Vagina (tissue), 2 donors: ENCODE results near the gene DNAAF3.

ENCODE experiments used
- CTCF ChIP-seq, 3 experiments: fragments of 450-650 bp in 2 of 3; fragments of 200-600 bp in 1 of 3; sonication (generic) in 1 of 3; IDR thresholded peaks; one replicate each; pipeline ENCODE4 v1.5.1; 2017 to 2019; ENCODE audit warnings: antibody characterized with exemption in 3 of 3, mild to moderate bottlenecking in 2 of 3, moderate library complexity in 2 of 3
- POLR2A ChIP-seq, 2 donors: fragments of 450-650 bp; IDR thresholded peaks; one replicate each; pipeline ENCODE4 v1.6.1; 2017; ENCODE audit warnings: antibody characterized with exemption in 2 of 2, mild to moderate bottlenecking in 2 of 2, moderate library complexity in 2 of 2
- POLR2AphosphoS5 ChIP-seq, 2 donors: sonication (generic); formaldehyde crosslinking; IDR thresholded peaks; one replicate each; pipeline ENCODE4 v1.9.0; 2017; ENCODE audit warnings: antibody characterized with exemption in 2 of 2, mild to moderate bottlenecking in 2 of 2, low read depth in 1 of 2; ENCODE audit not compliant: insufficient read depth in 1 of 2

- TF ChIP-seq CTCF (IDR thresholded peaks at IDR 0.05) (no peak), POLR2AphosphoS5 (IDR thresholded peaks at IDR 0.05; ENCODE audit: insufficient read depth in 1 of 2, low read depth in 1 of 2) (no peak), POLR2A (IDR thresholded peaks at IDR 0.05) (no peak)
These were observed 32.2 kb upstream of the DNAAF3 start for GRCh38 chr19:55198651-55199050.
